HG03103 (cell line): ENCODE measurements around the gene CARMIL3.

Experiments used
- ATAC-seq: cut with Tn5 transposase; IDR thresholded peaks from one replicate; pipeline ENCODE4 v1.9.1; 2021; ENCODE audit warnings: low read depth; ENCODE audit not compliant: unreplicated experiment

CARMIL3 gene

DNA sequence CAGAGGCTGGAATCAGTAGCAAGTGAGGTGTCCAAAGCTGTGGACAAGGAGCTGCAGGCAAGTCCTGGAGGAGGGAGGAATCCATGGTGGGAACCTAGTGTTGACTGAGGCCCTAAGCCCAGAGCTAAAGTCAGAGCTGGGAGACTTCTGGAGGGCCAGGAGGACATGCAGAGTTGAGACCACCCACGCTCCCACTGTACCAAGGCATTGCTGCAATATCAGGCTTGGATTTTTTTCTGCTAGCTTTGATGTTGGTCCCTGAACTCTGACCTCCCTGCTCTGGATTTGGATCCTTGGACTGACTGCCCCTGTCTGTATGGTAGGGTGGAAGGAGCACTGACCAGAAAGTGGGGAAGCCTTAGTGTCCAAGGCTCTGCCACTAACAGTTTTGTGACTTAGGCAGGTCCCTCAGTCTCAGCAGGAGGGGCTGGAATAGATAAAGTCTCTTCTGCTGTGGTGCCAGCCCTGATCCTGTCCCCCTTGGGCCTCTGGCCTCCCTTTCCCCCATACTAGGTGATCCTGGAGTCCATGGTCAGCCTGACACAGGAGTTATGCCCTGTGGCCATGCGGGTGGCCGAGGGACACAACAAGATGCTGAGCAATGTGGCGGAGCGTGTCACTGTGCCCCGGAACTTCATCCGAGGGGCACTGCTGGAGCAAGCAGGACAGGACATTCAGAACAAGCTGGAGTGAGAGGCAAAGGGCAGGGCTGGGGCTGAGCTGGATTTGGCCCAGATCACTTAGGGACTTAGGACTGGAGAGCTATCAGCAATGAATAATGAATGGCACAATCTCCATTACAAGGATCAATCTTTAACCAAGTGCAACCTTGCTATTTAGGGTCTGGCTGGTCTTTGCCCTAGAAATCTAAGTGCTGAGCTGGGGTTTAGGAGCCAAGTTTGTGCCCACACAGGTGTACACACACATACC lies 9.4 kb downstream of the CARMIL3 start:
- no peak for ATAC-seq

GRCh38 chr14:24062216-24062980 lies 10.6 kb downstream of the CARMIL3 start:
- ATAC-seq, result no peak

- ATAC-seq, result no peak
Measured at GRCh38 chr14:24063263-24063836, 11.5 kb downstream of the CARMIL3 start.

GRCh38 chr14:24064091-24064795 lies 12.4 kb downstream of the CARMIL3 start:
- ATAC-seq, result no peak

DNA sequence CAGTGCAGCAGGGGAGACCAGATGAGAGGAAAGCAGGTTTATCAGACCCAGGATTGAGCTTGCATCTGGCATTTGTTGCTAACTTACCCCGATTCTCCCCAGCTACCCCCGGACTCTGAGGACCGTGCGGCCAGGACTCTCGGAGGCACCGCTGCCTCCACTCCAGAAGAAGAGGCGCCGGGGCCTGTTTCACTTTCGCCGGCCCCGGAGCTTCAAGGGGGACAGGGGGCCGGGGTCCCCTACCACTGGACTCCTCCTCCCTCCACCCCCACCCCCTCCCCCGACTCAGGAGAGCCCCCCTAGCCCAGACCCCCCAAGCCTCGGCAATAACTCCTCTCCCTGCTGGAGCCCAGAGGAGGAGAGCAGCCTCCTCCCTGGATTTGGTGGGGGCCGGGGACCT lies 13.0 kb downstream of the CARMIL3 start:
- ATAC-seq, result no peak

DNA sequence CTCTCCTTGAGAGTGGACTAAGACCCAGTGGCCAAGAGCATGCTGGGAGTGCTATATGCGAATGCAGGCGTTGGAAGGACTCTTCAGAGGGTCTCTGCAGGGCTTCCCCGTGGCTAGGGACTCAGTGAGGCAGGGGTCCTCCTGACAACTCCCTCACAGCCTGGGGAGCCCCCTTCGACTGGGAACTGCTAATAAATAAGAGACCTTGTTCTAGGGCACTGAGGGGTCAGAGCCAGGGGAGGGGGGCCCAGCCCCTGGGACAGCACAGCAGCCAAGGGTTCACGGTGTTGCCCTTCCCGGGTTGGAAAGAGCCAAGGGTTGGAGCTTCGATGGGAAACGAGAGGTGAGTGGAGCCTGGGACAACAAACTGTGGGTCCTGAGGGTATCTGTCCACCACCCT lies 13.6 kb downstream of the CARMIL3 start:
- no peak for ATAC-seq

DNA sequence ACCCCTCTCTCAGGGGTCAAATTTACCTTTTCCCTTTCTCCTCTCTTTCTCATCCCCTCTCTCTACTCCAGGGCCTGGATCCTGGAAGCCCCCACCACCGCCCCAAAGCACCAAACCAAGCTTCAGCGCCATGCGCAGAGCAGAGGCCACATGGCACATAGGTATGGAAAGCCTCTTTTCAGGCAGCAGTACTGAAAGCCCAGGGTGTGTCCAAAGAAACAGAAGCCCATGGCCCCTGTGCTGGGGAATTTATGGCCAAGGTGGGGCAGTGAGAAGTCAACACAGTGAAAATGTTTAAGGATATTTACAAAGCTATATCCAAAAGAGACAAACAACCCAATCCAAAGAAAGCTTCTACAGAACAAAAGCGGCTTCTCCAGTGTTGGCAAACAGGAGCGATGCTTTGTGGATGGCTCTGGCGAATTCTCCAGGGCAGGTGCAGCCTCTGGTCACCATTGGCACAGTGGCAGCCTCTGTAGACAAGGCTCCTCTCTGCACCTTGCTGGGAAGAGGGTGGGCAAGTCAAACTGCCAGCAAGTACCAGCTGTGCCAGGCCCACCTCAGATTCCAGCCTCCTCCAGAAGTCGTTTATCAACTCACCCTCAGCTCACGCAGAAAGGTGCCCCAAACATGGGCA lies 14.8 kb downstream of the CARMIL3 start:
- no peak for ATAC-seq

DNA sequence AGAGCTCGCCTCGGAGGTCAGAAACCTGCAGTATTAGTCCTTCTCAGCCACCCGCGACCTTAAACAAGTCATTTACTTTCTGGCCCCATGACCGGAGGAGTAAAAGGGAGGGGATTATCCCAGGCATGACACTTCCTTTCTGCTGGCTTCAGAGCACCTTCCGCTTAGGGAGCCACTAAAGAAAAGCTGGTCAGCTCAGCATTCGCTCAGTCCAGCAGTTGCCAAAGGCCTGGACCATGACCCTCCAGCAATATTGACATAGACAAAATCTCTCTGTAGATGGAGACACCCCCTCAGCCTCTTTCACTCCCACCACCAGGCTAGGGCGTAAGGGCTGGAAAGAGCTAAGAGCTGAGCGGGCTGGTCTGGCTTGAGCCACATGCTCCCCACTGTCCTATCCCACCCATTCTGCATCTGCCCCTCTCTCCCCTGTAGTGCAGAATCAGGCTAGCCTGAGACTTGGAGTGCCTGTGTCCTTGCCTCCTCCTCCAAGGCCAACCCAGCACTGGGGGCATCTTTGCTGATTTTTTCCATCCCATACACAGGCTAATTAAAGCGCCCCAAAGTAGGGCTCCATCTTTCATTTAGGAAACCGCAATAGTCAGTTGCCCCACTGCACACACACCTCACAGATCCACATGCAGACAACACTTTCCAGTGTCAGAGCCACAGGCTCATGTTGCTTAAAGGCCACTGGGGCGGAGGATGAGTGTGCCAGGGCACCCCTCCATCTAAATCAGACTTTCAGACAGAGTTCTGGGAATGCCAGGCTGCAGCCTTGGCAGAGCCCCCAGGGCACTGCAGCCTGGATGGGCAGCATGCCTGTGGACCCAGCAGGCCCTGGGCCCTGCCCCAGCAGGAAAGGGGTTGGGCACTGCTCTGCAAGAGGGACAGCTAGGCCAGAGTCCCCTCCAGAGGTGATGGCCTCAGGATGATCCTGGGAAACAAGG lies 15.6 kb downstream of the CARMIL3 start:
- no peak for ATAC-seq

DNA sequence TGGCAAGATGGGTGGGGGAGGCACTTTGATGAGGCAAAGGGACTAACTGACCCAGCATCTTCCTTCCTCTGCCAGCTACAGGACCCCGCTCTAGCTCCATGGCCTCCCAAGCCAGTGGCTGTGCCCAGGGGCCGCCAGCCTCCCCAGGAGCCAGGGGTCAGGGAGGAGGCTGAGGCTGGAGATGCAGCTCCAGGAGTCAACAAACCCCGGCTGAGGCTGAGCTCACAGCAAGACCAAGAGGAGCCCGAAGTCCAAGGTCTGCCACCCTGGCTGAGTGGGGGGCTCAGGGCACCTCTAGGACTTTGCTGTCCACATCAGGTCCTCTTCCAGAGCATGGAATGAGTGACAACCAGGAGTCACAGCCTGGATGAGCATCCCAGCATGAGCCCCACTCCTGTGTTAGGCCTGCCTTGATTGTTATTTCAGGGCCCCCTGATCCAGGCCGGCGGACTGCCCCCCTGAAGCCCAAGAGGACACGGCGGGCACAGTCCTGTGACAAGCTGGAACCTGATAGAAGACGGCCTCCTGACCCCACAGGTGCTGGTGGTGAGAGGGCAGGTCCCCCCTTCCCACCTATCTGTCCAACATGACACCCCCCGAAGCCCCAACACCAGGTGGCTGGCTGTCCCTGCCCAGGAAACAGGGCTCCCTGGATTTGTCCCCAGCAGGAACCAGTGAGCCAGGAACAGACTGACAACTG lies 17.1 kb downstream of the CARMIL3 start:
- no peak for ATAC-seq

- no peak for ATAC-seq
Measured at GRCh38 chr14:24069411-24069735, 17.6 kb downstream of the CARMIL3 start.

DNA sequence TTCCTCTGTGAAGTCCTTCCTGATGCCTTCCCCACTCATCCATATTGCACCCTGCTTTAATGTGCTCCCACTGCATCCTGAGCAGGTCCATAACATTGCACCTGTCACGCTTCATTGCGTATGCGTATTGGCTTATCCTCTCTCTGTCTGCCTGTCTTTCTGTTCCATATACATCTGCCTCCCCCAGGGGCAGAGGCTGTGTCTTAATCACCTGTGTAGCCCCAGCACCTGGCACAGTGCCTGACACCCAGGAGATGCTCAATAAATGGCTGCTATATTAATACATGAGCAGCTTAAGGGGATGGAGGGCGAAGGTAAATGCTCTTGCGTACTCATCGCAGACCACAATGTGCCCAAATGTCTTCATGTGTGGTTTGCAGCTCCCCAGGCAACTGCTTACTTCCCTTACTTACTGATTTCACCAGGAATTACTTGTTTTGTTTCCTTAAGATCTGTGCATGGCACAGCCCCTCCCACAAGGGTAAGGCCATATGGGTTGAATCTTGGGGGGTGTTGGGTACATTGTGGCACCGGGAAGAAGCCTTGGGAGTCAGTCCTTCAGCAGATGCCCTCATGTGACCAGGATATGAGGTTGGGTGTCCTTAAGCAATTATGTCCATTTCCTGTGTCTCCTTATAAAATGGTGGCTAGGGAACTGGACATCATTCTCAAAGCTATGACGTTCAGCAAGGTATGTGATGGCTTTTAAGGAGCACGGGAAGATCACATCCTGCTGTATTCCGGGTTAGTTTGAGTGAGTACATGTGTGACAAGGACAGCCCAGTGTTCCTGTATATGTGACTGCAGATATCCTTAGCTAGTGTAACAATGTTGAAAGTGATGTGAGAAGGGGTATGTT lies 18.7 kb downstream of the CARMIL3 start:
- no peak for ATAC-seq

GRCh38 chr14:24071144-24071697 lies 19.4 kb downstream of the CARMIL3 start, which contains the start of gene CPNE6:
Gene CPNE6 (plus strand): TSS chr14:24071562. CDS start chr14:24072937, 1,375 bp downstream.
- ATAC-seq, result no peak

DNA sequence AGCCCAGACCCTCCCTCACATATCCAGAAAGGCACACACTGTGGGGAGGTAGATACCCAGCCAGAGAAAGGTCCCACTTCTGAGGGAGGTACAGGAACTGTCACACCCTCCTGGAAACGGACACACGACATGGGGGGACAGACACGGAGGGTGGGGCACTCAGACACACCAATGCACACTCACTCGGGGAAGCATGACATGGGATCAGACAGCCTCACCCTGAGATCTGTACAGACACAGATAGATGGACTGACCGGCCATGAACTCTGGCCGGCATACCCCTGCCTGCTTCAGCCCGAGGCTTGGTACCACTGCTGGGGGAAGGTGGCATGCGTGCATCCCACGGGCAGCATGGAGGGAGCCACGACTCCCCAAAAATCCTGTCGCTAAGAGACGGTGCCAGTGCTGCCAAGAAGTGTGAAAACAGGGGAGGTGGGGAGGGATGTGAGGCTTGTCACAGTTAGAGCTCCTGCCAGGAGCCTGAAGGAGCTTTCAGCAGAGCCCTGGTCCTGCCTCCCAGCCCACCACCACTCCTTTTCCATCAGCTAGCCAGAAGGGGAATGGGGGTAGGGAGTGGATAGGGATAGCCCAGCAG lies 20.1 kb downstream of the CARMIL3 start:
- ATAC-seq, result no peak

GRCh38 chr14:24072436-24072835 lies 20.6 kb downstream of the CARMIL3 start:
- ATAC-seq, result no peak

- no peak for ATAC-seq
Measured at GRCh38 chr14:24072881-24073877, 21.4 kb downstream of the CARMIL3 start.
